HG03558 (cell line): ENCODE measurements around the gene MELTF.

Source experiments
- ATAC-seq: cut with Tn5 transposase; IDR thresholded peaks from one replicate; pipeline ENCODE4 v1.9.1; 2021; ENCODE audit warnings: moderate number of reproducible peaks; ENCODE audit not compliant: unreplicated experiment; ENCODE audit errors: extremely low read depth

Gene MELTF

DNA sequence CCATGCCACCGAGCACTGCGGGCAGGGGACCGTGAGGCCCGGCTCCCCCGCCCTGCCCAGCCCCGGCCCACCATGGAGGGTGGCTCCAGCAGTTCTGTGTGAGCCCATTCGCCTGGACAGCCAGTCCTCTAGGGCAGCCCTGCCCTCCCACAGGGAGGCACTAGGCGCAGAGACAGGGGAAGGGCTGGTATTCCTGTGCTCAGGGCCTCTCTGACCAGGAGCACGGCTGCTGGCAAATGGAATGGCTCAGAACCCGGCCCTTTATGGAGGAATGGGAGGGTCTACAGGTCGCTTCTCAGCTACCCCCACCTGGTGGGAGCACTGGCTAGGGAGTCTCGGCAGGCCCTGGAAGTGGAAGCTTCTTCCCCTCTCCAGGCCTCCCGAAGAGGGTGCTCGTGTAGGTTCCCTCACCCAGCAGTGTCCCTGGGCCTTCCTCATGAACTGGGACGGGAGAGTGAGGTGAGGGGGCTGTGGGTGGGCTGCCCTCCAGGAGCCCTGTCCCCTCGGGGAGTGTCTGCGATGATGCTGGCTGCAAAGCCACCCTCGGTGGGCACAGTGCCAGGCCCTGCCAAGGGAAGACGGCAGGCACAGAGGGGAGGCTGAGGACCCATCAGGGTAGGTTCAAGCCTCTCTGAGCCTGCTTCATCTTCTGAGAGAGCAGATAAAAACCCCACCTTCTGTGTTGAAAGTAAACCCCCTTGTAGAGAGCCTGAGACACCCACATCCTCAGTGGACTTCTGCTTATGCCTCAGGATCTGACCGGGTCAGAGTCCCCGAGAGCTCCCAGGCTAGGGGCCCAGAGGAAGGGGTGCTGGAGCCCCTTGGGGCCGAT is 1.5 kb downstream of the MELTF start:
- ATAC-seq: no peak

DNA sequence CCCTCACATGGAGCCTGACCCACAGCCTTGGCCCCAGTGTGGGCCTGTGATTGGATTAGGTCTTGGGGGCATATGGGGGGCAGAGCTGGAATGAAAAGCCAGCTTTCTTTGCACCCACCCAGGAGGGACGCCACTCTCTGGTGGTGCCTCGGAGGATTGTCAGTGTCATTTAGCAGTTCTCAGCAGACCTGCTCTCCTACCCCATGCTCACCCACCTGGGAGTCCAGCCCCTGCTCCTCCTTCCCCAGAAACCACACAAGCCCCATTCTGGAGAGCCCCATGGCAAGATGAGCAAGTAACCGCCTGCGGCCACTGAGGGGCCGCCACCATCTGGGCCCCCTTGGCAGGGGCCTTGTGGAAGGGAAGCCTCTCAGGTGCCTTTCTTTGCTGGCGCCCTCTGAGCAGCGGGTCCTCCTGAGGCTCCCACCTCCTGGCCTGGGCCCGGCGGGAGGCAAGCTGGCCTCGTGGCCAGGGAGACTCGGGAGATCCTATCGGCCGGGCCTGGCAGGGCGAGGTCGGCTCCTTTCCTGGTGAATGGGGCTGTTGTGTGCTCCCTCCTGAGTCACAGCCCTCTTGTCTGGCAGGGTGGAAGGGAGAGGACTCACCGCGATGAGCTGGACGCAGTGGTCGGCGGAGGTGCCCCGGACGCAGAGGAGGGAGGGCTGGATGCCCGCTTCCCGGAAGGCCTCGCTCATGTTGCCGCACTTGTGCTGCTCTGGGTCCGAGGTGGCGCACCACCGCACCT is 2.3 kb downstream of the MELTF start:
- ATAC-seq: no peak

DNA sequence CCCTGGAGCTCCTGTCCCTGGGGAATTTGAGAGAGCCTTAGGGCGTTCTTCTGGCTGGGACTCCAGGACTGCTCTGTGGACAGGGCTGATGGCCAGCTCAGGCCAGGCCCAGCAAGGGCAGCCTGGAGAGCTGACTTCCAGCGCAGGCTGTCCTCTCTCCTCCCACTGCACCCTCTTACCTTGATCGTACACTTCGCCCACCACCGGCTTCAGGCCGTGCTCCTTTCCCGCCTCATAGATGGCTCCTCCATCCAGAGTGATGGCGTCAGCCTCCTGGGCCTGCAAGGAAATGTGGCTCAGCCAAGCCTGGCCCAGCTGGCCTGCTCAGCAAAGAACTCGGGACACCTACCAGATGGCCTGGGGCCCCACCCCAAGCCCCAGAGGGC is 3.1 kb downstream of the MELTF start:
- no peak for ATAC-seq

DNA sequence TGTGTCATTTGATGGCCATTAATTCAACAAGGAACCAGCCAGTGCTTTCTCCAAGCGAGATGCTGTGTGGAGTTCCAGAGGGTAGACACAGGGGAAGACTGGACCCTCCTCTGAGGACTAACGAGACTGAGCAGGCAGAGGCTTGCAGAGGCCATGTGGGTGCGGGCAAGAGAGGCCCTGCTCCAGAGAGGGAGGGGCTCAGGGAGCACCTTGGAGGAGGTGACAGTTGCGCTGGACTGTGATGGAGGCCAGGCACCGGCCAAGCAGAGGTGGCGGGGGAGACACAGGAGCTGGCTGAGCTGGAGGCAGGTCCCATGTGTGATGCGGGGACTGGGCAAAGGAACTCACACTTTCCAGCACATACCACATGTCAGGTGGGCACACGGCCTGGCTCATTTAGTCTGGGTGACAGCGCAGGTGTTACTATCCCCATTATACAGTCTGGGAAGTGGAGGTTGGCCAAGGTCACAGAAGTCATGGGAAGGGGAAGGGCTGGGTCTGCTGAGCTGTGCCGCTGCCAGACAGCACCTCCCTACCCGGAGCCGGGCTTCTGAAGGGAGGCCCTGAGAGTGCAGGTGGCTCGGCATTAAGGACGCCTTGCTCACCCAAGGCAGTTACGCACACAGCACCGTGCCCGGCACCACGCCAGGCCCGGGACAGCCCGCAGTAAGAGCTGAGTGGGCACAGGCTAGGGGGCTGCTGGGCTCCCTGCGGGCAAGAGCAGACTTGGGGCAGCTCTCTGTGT is 3.7 kb downstream of the MELTF start:
- no peak for ATAC-seq

DNA sequence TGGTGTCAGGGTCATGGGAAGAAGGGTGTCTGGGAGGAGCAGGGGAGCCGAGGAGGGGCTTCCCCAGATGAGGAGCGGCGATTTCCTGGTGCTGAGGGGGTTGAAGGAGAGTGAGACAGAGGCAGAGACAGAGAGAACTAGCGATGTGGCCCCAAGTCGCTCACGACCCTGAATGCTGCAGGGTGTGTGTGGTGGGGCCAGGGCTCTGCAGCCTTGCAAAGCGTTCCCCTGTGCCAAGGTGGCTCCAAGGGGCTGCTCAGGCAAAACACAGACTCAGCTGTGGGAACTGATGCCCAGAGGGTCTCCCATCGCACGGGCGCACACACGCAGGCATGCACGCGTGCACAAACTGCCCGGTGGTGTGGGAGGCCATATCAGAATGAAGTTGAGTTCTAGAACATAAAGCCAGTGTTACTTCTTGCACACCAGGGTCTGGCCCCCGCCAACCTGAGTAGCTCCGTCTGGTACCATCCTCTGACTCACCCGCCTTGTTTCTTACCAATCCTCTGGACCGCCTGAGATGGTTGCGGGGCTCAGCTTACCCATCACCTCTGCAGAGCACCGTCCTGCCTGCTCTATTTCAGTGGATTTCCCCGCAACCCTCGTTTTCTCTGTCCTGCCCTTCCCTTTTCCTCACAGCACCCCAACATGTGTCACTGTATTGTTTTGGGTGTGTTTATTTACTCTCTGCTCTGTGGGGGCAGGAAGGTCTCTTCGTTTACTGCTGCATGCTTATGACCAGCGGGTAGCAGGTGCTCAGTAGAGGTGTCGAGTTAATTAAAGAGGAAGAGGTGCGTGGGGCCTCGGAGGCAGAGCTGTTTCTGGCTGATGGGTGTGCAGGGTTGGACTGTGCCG is 4.5 kb downstream of the MELTF start:
- no peak for ATAC-seq

DNA sequence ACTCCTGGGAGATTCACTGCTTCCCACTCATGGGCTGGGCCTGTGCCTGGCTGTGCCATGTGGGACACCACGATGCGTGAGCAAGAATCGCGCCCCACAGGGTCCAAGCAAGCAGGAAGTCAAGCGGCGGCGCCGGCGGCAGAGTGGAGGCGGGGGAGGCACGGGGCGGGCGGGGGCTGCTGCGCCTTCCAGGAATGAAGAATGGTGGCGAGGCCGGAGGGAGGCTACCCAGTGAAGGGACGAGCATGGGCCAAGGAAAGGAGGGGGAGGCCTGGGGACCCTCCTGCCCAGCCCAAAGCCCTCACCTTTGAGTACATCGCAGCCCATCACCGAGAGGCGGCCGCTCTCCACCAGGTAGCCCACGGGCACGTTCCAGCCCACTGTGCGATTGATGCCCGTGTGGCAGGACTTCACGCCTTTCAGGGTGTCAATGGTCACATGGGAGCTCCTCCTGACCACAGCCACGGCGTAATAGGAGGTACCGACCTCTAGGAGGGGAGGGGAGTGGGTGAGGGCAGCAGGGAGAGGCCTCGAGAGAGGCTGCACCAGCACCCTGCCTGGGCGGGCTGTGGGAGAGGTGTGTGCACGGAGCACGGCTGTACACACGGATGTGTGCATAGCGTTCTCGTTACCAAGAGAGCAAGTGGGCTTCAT is 5.5 kb downstream of the MELTF start:
- no peak for ATAC-seq

DNA sequence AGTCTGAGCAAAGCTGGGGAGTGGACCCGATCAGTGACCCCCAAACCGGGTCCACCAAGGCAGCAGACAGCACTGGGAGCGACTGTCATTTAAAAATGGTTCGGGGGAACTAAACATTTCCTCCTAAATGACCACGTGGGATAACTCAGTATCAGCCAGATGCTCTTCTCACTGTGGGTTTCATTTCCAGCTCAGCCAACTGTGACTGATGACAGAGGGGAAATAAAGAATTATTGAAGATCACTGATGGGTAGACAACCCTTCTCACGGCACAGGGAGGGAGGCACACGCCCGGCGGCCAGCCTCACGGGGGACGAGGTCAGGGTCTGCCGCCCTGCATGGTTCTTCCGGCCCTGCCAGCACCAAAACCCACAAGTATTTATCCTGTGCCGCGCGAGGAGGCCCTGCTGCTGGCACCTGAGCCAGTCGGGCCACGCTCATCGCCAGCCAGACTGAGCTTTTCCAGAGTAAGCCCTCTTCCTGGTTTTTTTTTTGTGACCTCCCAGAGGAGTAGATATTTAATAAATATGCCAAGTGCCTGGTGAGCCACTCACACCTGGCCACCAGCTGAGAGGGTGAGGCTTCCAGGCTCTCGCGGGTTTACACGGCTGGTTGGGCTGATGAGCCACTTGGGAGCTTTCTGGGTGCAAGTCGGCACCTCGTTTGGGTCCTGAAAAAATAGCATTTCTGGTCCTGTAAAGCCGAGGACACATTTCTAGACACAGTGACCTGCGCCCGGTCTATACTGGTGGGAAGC is 6.2 kb downstream of the MELTF start:
- no peak for ATAC-seq

DNA sequence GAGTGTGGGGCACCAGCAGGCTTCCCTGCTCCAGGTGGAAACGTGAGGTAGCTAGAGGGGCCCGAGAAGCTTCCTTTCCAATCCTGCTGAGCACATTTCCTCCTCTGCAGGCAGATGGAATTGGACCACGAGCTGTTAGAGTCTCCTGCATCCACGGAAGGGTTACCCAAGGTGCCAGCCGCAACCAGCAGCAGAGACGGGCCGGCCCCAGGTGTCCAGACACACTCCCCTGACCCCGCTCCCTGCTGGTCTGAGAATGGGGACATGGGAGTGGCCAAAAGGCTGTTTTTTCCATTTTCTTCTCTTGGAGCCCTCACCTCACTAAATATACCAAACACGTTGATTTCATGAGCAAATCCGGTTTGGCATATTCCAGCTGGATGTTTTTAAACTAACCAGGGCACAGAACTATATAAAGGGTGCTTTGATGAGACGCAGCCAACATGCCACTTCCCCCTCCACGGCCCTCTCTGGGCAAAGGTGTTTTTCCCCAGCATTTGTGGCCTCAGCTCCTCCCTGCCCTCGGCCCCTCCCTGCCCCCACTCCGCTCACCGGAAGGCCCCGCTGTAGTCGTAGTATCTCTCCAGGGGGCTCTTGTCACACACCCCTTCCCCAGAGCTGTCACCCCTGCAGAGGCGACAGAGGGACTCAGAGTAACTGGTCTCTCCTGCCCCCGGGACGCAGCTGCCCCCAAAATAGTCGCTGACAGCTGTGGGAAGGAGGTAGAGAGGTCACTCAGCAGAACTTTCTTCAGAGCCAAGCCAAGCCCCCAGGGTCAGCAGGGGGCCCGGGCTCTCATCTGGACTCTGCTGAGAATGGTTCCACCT is 7.0 kb downstream of the MELTF start:
- ATAC-seq: no peak

DNA sequence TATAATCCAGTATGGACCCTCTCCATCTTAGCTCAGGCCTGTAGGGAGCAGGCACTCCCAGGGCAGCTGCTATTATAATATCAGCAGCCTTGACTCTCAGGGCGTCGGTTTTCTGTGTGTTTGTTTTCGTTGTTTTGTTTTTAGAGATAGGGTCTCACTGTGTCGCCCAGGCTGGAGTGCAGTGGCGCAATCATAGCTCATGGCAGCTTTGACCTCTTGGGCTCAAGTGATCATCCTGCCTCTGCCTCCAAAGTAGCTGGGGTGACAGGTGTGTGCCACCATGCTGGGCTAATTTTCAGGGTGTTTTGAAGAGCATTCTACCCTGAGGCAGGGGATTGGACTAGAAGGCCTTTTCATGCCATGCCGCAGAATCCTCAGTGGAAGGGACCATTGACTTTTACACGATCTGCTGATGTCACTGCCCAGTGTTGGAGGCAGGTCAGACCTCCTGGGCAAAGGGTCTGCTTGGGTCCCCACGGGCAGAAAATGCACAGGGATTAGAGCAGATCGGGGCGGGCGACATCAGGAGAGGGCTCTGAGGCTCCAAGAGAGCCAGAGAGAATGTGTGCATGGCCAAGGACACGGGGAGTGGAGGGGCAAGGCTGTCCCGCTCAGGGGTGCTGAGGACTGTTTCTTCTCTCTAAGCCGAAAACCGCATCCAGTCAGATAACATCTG is 7.8 kb downstream of the MELTF start:
- no peak for ATAC-seq

DNA sequence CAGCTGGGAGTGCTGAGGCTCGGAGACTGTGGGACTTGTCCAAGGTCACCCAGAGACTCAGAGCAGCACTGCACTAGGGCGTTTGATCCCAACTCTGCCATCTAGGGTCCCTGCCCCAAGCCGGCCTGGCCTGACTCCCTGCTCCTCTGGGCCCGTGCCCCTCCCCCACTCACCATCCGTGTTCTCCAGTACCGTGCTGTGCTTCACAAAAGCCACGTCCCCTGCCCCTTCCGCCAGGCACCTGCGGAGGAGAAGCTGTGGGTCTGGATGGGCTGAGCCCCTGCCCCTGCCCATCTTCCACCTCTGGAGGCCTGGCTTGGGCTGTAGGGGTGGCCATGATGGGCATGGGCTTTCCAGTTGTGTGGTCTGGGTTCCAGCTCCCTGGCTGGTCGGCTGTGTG is 8.4 kb downstream of the MELTF start:
- ATAC-seq: no peak

DNA sequence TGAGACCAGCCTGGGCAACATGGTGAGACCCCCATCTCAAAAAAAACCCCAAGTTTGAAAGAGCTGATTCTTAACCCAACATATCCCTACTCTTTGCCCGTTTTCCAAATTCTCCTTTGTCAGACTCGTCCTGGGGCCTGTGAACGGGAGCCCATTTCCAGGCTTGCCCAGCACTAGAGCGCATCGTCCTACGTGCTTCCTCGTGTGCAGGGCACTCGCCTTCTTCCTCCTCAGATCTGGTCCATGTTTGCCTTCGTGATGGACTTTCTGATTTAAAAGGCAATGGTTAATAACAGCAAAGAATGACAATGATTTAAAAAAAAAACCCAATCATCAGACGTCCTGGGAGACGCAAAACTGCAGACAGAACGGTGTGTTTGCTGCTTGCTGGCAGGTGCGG is 10.1 kb downstream of the MELTF start:
- no peak for ATAC-seq

DNA sequence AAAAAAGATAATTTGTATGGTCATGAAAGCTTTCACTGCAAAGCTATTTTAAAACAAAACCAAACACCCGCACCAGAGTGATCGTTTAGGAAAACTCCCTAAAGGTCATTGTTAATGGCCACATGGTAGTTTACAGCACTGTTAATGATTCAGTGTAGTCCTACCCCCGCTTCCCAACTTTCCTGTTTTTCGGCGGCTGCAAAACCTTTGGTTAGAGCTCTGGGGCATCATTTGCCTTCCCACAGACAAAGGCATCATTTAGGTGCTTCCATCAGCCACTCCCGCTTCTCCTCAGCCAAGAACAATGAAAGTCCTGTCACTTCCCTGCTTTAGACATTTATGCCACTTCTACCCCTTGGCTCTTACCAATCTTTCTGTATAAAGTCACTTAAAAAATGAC is 10.6 kb downstream of the MELTF start:
- ATAC-seq: no peak

DNA sequence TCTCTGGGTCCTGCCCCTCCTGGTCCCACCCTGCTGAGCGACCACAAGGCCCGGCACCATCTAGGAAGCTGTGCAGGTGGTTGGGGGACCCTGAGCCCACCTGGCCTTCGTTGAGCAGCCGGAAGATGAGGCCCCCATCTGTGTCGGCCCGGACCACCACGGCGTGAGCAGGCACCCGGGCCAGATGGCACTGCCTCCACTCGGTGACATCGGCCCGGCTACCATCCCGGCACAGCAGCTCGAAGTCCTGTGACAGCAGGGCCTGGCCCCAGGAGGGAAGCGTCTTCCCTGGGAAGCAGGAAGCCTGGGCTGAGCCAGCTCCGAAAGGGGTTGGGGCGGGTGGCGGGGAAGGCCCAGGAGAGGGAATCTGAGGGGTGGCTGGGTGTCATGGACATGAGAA is 12.6 kb downstream of the MELTF start:
- ATAC-seq: no peak

DNA sequence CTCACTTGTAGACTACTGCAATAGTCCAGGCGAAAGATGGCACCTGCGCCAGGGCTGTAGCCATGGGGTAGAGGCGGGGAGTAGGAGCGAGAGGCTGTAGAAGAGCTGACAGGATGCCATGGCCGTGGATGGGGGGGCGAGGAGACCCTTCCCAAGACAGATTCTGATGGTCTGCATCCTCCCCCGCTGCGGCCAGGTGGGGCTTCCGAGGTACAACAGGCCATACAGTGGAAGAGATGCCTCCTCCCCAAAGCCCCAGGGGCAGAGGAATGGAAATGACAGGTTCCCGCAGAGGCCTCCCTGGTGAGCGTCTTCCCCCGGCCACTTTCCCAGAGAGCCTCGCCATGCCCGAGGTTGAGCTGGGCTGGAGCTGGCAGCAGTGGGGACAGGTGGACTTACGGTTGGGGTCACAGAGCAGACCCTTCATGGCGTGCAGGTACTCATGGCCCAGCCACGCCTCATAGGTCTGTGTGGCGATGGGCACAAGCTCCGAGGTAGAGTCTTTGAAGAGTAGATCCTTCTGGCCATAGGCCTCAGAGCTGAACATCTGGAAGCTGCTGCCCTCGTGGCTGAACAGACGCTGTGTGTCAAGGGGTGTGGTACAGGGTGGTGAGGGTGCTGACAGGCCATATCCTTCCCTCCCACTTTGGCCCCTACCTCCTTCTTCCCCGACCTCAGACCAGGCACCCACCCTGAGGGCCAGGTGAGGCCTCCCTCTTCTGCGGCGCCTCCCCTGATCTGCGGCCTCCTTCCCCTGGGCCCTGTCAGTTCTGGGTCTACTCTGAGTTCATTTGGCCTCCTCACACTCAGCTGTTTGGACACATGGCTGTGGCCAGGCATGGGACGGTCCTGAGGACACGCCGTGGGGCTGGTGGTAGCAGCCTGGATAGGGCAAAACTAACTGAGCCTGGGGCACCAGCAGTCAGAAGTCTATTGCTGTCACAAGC is 13.6 kb downstream of the MELTF start:
- ATAC-seq: no peak

DNA sequence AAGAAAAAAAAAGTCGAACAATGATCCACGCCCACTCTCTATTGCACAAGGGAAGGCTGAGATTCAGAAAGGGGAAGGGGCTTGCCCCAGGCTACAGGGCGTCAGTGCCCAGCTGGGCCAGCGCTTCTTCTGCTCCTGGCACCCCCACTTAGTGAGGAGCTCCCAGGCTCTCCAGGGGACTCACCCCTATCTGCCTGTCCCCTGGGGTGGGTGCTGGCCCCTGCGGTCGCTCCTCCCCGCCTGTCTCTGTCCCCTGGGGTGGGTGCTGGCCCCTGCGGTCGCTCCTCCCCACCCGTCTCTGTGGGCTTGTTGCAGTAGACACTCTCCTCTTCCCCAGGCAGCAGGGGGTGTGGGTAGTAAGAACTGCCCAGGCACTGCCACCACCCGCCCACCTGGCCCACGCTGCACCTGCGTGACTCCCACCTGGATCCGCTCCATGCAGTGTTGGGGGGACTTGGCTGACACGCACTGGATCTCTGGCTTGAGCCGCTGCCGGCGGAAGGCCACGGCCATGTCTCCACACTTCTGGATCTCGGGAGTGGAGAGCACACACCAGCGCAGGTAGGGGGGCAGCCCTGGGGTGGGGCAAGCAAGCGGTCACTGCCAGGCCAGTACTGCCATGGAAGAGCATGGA is 14.6 kb downstream of the MELTF start:
- ATAC-seq: no peak

DNA sequence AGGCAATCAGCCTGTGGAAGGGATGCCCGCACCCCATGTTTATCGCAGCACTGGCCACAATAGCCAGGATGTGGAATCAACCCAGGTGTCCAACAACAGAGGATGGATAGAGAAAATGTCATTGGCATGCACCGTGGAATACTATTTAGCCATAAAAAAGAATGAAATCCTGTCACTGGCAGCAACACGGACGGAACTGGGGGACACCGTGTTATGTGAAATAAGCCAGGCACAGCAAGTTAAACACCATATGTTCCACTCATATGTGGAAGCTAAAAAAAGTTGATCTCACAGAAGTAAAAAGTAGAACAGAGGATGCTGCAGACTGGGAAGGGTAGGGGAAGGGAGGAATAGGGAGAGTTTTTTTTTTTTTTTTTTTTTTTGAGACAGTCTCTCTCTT is 15.6 kb downstream of the MELTF start:
- no peak for ATAC-seq
